GM12878 (cell line): ENCODE results near the gene AWAT1.

Experiments
- BHLHE40 ChIP-seq, 2 experiments: fragments of 450-650 bp in 1 of 2; IDR thresholded peaks; 2 replicates each; pipeline ENCODE4 v1.6.1; 2011 to 2017; ENCODE audit warnings: low read depth in 2 of 2, borderline replicate concordance in 1 of 2, improper control_type of control experiment in 1 of 2, low read length in 1 of 2, mild to moderate bottlenecking in 1 of 2
- EZH2 ChIP-seq: IDR thresholded peaks from 2 replicates; pipeline ENCODE4 v1.6.1; 2012; ENCODE audit warnings: low read depth, mild to moderate bottlenecking, control low read depth, inconsistent platforms, low read length, borderline replicate concordance; ENCODE audit not compliant: control insufficient read depth
- FOXK2 ChIP-seq: fragments of 450-650 bp; IDR thresholded peaks from 2 replicates; pipeline ENCODE4 v1.6.1; 2017; ENCODE audit warnings: mild to moderate bottlenecking, moderate library complexity
- HDAC6 ChIP-seq: fragments of 200-600 bp; sonication (generic); IDR thresholded peaks from one replicate; pipeline ENCODE4 v1.8.0; 2017; ENCODE audit warnings: antibody characterized with exemption; ENCODE audit not compliant: unreplicated experiment
- MYB ChIP-seq: fragments of 150-350 bp; IDR thresholded peaks from 2 replicates; pipeline ENCODE4 v1.6.1; 2014; ENCODE audit warnings: mild to moderate bottlenecking, low read depth, low read length, borderline replicate concordance
- POLR2A ChIP-seq: IDR thresholded peaks from 2 replicates; pipeline ENCODE4 v1.6.1; 2011; ENCODE audit warnings: low read depth, mild to moderate bottlenecking, low read length
- YBX1 ChIP-seq: fragments of 450-650 bp; IDR thresholded peaks from 2 replicates; pipeline ENCODE4 v1.6.1; 2016; ENCODE audit warnings: antibody characterized with exemption
- TF ChIP-seq, protein P1 (sequence below): IDR thresholded peaks from 2 replicates; pipeline ENCODE4 v1.6.1; 2012; ENCODE audit warnings: mild to moderate bottlenecking, low read depth, low read length
- TF ChIP-seq, protein P2 (sequence below): IDR thresholded peaks from 2 replicates; pipeline ENCODE4 v1.6.1; 2012; ENCODE audit warnings: low read length, inconsistent platforms
- TF ChIP-seq, protein P3 (sequence below), 3 experiments: IDR thresholded peaks in 2 of 3; conservative IDR thresholded peaks in 1 of 3; 2 replicates each; pipeline ENCODE4 v1.5.1; 2011; ENCODE audit warnings: low read depth in 3 of 3, low read length in 3 of 3, mild to moderate bottlenecking in 3 of 3, control low read depth in 2 of 3, moderate library complexity in 2 of 3, inconsistent platforms in 1 of 3, mixed read lengths in 1 of 3; ENCODE audit not compliant: control insufficient read depth in 2 of 3, insufficient read depth in 1 of 3; ENCODE audit errors: extremely low read depth in 1 of 3
- TF ChIP-seq, protein P4 (sequence below): fragments of 450-650 bp; formaldehyde crosslinking; IDR thresholded peaks from 2 replicates; pipeline ENCODE4 v1.5.0; 2022; ENCODE audit warnings: mild to moderate bottlenecking, missing genetic modification characterization
- TF ChIP-seq, protein P5 (sequence below): fragments of 450-650 bp; IDR thresholded peaks from 2 replicates; pipeline ENCODE4 v1.6.1; 2017; ENCODE audit warnings: mild to moderate bottlenecking, moderate library complexity

DNA sequence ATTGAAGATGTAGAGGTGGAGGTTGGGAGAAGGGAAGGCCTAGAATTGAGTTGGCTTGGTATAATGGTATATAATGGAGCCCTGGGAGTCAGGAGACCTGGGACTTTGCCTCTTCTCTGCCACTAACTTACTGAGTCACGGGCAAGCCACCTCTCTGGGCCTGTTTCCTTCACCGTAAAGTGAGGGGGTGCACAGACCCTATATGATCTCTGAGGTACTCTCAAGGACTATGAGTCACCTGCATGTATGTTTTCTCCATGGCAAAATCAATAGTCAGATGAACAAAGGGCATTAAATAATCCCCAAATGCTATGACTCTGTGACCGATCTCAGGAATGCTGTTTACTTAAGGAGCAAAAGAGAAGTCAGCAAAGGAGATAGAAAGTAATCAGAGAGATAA lies 20.5 kb downstream of the AWAT1 start:
- TF ChIP-seq EZH2 = no peak
- TF ChIP-seq, protein P1, sequence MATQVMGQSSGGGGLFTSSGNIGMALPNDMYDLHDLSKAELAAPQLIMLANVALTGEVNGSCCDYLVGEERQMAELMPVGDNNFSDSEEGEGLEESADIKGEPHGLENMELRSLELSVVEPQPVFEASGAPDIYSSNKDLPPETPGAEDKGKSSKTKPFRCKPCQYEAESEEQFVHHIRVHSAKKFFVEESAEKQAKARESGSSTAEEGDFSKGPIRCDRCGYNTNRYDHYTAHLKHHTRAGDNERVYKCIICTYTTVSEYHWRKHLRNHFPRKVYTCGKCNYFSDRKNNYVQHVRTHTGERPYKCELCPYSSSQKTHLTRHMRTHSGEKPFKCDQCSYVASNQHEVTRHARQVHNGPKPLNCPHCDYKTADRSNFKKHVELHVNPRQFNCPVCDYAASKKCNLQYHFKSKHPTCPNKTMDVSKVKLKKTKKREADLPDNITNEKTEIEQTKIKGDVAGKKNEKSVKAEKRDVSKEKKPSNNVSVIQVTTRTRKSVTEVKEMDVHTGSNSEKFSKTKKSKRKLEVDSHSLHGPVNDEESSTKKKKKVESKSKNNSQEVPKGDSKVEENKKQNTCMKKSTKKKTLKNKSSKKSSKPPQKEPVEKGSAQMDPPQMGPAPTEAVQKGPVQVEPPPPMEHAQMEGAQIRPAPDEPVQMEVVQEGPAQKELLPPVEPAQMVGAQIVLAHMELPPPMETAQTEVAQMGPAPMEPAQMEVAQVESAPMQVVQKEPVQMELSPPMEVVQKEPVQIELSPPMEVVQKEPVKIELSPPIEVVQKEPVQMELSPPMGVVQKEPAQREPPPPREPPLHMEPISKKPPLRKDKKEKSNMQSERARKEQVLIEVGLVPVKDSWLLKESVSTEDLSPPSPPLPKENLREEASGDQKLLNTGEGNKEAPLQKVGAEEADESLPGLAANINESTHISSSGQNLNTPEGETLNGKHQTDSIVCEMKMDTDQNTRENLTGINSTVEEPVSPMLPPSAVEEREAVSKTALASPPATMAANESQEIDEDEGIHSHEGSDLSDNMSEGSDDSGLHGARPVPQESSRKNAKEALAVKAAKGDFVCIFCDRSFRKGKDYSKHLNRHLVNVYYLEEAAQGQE = no peak
- no peak for TF ChIP-seq MYB
- no peak for TF ChIP-seq FOXK2
- TF ChIP-seq HDAC6 = no peak
- TF ChIP-seq, protein P2, sequence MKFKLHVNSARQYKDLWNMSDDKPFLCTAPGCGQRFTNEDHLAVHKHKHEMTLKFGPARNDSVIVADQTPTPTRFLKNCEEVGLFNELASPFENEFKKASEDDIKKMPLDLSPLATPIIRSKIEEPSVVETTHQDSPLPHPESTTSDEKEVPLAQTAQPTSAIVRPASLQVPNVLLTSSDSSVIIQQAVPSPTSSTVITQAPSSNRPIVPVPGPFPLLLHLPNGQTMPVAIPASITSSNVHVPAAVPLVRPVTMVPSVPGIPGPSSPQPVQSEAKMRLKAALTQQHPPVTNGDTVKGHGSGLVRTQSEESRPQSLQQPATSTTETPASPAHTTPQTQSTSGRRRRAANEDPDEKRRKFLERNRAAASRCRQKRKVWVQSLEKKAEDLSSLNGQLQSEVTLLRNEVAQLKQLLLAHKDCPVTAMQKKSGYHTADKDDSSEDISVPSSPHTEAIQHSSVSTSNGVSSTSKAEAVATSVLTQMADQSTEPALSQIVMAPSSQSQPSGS = no peak
- TF ChIP-seq, protein P3, sequence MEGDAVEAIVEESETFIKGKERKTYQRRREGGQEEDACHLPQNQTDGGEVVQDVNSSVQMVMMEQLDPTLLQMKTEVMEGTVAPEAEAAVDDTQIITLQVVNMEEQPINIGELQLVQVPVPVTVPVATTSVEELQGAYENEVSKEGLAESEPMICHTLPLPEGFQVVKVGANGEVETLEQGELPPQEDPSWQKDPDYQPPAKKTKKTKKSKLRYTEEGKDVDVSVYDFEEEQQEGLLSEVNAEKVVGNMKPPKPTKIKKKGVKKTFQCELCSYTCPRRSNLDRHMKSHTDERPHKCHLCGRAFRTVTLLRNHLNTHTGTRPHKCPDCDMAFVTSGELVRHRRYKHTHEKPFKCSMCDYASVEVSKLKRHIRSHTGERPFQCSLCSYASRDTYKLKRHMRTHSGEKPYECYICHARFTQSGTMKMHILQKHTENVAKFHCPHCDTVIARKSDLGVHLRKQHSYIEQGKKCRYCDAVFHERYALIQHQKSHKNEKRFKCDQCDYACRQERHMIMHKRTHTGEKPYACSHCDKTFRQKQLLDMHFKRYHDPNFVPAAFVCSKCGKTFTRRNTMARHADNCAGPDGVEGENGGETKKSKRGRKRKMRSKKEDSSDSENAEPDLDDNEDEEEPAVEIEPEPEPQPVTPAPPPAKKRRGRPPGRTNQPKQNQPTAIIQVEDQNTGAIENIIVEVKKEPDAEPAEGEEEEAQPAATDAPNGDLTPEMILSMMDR (IDR thresholded peaks at IDR 0.05 in 2 of 3, conservative IDR thresholded peaks at IDR 0.05 in 1 of 3; ENCODE audit: control insufficient read depth in 2 of 3, extremely low read depth in 1 of 3, insufficient read depth in 1 of 3, low read depth in 3 of 3, low read length in 3 of 3) = no peak
- TF ChIP-seq POLR2A = no peak
- TF ChIP-seq, protein P4, sequence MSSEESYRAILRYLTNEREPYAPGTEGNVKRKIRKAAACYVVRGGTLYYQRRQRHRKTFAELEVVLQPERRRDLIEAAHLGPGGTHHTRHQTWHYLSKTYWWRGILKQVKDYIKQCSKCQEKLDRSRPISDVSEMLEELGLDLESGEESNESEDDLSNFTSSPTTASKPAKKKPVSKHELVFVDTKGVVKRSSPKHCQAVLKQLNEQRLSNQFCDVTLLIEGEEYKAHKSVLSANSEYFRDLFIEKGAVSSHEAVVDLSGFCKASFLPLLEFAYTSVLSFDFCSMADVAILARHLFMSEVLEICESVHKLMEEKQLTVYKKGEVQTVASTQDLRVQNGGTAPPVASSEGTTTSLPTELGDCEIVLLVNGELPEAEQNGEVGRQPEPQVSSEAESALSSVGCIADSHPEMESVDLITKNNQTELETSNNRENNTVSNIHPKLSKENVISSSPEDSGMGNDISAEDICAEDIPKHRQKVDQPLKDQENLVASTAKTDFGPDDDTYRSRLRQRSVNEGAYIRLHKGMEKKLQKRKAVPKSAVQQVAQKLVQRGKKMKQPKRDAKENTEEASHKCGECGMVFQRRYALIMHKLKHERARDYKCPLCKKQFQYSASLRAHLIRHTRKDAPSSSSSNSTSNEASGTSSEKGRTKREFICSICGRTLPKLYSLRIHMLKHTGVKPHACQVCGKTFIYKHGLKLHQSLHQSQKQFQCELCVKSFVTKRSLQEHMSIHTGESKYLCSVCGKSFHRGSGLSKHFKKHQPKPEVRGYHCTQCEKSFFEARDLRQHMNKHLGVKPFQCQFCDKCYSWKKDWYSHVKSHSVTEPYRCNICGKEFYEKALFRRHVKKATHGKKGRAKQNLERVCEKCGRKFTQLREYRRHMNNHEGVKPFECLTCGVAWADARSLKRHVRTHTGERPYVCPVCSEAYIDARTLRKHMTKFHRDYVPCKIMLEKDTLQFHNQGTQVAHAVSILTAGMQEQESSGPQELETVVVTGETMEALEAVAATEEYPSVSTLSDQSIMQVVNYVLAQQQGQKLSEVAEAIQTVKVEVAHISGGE (CRISPR knock-in tag) = no peak
- TF ChIP-seq, protein P5, sequence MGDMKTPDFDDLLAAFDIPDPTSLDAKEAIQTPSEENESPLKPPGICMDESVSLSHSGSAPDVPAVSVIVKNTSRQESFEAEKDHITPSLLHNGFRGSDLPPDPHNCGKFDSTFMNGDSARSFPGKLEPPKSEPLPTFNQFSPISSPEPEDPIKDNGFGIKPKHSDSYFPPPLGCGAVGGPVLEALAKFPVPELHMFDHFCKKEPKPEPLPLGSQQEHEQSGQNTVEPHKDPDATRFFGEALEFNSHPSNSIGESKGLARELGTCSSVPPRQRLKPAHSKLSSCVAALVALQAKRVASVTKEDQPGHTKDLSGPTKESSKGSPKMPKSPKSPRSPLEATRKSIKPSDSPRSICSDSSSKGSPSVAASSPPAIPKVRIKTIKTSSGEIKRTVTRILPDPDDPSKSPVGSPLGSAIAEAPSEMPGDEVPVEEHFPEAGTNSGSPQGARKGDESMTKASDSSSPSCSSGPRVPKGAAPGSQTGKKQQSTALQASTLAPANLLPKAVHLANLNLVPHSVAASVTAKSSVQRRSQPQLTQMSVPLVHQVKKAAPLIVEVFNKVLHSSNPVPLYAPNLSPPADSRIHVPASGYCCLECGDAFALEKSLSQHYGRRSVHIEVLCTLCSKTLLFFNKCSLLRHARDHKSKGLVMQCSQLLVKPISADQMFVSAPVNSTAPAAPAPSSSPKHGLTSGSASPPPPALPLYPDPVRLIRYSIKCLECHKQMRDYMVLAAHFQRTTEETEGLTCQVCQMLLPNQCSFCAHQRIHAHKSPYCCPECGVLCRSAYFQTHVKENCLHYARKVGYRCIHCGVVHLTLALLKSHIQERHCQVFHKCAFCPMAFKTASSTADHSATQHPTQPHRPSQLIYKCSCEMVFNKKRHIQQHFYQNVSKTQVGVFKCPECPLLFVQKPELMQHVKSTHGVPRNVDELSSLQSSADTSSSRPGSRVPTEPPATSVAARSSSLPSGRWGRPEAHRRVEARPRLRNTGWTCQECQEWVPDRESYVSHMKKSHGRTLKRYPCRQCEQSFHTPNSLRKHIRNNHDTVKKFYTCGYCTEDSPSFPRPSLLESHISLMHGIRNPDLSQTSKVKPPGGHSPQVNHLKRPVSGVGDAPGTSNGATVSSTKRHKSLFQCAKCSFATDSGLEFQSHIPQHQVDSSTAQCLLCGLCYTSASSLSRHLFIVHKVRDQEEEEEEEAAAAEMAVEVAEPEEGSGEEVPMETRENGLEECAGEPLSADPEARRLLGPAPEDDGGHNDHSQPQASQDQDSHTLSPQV = no peak
- TF ChIP-seq BHLHE40 (IDR thresholded peaks at IDR 0.05; ENCODE audit: borderline replicate concordance in 1 of 2, low read depth in 2 of 2, low read length in 1 of 2) = no peak
- no peak for TF ChIP-seq YBX1
